ENCODE results near the gene CAMK1.

The CAMK1 gene

GRCh38 chr3:9727743-9728142 is 42.0 kb downstream of the CAMK1 start:
- no peak for TF ChIP-seq GATA3 (IDR thresholded peaks at IDR 0.05; ENCODE audit: low read depth, low read length)
- TF ChIP-seq GATA2 (IDR thresholded peaks at IDR 0.05; ENCODE audit: low read depth, low read length): no peak

DNA sequence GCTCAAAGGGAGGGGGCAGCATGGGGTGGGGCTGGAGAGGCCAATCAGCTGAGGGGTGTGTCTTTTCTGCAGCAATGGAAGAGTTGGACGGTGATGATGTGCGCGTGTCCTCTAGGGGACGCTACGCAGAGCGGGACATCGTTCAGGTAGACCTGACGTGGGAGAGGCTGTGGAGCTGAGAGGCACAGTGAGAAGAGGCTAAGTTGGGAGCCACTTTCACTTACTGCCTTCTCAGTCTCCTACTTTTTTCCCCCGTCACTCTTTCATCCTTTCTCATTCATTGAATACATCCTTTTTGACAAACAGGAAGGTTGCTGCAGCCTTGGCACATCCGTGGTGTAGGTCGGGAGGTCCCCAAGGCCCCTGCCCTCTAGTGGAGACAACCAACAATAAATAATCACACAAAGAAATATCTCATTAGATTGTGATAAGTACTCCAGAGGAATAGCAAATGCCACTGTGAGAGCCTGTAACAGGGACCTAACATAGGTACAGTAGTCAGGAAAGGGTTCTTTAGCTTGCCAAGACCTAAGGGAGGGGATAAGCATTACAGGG is 42.6 kb downstream of the CAMK1 start:
- TF ChIP-seq GATA2 (IDR thresholded peaks at IDR 0.05; ENCODE audit: low read depth, low read length) (no peak), GATA3 (IDR thresholded peaks at IDR 0.05; ENCODE audit: low read depth, low read length) (no peak)

DNA sequence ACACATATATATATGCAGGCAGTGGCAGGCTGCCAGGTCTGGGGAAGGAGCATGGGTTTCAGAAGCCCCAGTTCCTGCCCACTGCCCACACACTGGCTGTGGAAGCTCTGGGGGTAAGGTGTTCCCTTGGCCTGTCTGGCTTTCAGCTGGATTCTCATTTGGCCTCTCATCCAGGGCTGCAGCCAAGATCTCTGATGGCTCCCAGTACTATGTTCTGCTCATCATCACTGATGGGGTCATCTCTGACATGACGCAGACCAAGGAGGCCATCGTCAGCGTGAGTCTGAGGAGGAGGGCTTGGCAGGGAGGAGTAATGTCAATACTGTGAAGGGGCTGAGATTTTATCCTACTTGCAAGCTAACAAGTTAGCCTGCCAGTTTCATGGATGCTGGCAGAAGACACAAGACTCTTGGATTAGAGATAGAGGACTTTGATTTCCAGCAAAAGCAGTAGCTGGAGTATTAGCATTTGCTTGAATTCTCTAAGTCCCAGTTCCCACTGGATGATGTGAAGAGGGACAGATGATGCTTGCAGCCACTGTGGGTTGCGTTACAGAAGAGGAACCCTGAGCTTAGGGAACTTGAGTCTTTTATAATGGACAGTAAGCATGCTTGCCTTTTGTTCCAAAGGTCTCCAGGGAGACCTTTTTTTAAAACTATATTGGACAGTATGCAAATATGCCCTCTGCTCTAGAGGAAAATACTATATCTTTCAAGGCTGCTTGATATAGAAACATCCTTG is 43.8 kb downstream of the CAMK1 start:
- TF ChIP-seq GATA2 (IDR thresholded peaks at IDR 0.05; ENCODE audit: low read depth, low read length) (no peak), GATA3 (IDR thresholded peaks at IDR 0.05; ENCODE audit: low read depth, low read length) (no peak)

- TF ChIP-seq GATA3 (IDR thresholded peaks at IDR 0.05; ENCODE audit: low read depth, low read length): no peak
Measured at GRCh38 chr3:9721700-9722060, 48.1 kb downstream of the CAMK1 start.

DNA sequence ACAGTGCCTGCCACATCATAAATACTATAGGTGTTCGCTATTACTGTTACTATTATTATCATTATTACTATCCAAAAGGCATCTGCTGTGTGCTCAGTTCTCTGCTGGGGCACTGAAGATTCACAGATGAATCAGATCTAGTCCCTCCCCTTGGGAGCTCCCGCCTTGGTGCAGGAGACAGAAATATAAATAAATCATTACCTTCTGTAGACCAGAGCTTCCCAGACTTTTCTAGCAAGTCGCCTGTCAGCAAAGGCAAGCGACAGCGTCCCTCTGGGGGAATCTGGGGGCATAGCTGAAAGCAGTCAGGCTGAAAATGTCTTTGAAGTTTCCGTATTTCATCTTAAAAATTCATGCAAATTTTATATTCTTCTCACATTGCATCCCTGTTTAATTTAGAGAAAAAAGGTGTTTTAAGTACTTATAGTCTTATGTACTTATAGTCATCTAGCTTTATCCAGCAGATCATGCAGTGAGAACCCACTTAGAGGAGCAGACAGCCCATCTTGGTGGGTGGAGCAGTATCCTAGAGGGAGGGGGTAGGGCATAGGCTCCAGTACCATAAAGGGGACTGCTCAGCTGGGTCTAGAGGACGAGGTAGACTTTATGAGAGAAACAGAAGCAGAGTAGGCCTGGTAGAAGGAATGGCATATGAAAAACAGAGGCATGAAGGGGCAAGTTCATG is 48.6 kb downstream of the CAMK1 start:
- no peak for TF ChIP-seq GATA2 (IDR thresholded peaks at IDR 0.05; ENCODE audit: low read depth, low read length)
- no peak for TF ChIP-seq GATA3 (IDR thresholded peaks at IDR 0.05; ENCODE audit: low read depth, low read length)

DNA sequence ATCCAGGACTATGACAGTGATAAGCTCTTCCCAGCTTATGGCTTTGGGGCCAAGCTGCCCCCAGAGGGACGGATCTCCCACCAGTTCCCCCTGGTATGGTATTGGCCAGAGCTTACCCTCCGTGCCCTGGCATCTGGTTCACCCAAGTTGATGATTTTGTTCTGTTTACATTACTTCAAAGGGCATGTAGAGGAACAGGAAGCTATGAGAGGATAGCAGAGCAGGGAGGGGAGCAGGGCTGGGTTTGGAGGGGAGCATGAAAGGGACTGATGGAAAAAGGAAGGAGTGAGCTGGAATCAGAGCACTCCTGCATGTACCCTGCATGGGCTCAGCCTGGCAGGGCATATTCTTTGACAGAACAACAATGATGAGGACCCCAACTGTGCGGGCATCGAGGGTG is 51.6 kb downstream of the CAMK1 start:
- TF ChIP-seq GATA3 (IDR thresholded peaks at IDR 0.05; ENCODE audit: low read depth, low read length) (no peak), GATA2 (IDR thresholded peaks at IDR 0.05; ENCODE audit: low read depth, low read length) (no peak)

GRCh38 chr3:9717563-9717962 is 52.2 kb downstream of the CAMK1 start:
- TF ChIP-seq GATA3 (IDR thresholded peaks at IDR 0.05; ENCODE audit: low read depth, low read length) (no peak), GATA2 (IDR thresholded peaks at IDR 0.05; ENCODE audit: low read depth, low read length) (no peak)

DNA sequence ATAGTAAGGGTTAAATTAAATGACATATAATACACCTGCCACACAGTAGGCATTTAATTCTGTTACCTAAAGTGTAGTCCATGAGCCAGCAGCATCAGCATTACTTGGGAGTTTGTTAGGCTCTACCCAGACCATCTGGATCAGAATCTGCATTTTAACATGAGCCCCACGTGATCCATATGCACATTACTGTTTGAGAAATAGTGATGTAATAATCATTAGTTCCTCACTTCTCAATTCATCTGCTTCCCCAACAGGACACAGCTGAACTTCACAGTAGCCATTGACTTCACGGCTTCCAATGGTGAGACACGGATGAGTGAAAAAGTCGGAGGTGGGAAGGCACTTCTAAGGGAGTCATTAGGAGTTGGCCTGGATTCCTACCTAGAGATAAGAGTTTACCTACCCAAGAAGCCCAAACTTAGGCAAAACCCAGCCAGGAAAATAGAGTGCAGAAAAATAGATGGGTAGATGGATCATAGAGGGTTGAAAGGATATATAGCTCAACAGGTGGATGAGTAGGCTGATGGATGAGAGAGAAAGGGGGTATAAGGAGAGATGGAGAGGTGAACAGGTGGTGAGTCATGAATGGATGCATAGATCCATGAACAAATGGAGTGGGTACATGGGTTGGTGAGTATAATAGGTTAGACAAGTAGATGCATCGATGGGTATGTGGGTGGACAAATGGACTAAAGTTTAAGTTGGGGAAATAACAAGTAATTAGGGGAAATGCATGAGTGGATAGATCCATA is 52.8 kb downstream of the CAMK1 start:
- no peak for TF ChIP-seq GATA2 (IDR thresholded peaks at IDR 0.05; ENCODE audit: low read depth, low read length)
- no peak for TF ChIP-seq GATA3 (IDR thresholded peaks at IDR 0.05; ENCODE audit: low read depth, low read length)

- TF ChIP-seq GATA2 (IDR thresholded peaks at IDR 0.05; ENCODE audit: low read depth, low read length) (no peak), GATA3 (IDR thresholded peaks at IDR 0.05; ENCODE audit: low read depth, low read length) (no peak)
Measured at GRCh38 chr3:9715764-9716437, 53.8 kb downstream of the CAMK1 start.

DNA sequence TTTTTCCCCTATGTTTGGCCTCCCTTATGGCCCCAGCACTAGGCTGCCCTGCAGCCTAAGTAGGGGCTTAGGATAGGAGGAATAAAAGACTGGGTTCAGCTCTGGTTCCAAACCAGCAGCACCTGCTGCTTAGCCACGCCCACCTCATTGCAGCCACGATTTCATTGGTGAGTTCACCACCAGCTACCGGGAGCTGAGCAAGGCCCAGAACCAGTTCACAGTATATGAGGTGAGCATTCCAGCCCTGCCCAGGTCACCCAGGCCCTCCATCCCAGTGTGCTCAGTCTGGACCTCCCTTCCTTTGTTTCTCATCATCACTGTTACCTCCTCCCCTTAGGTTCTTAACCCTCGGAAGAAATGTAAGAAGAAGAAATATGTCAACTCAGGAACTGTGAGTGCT is 54.6 kb downstream of the CAMK1 start:
- TF ChIP-seq GATA2 (IDR thresholded peaks at IDR 0.05; ENCODE audit: low read depth, low read length) (no peak), GATA3 (IDR thresholded peaks at IDR 0.05; ENCODE audit: low read depth, low read length) (no peak)

GRCh38 chr3:9713142-9713541 is 56.6 kb downstream of the CAMK1 start:
- TF ChIP-seq GATA3 (IDR thresholded peaks at IDR 0.05; ENCODE audit: low read depth, low read length): no peak
- no peak for TF ChIP-seq GATA2 (IDR thresholded peaks at IDR 0.05; ENCODE audit: low read depth, low read length)

DNA sequence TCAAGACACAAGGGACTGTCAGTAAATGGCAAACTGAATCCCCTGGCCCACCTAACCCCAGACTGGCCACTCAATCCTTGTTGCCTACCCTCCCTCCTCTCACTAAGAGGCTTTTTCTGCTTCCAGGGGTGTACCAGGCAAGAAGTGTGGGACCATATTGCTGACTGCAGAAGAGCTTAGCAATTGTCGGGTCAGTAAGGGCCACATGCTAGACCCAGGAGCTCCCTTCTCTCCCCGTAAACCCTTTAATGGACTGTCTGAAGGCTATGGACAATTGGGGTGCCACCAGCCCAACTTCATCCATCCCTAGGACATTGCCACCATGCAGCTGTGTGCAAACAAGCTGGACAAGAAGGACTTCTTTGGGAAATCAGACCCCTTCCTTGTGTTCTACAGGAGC is 57.3 kb downstream of the CAMK1 start:
- TF ChIP-seq GATA2 (IDR thresholded peaks at IDR 0.05; ENCODE audit: low read depth, low read length) (no peak), GATA3 (IDR thresholded peaks at IDR 0.05; ENCODE audit: low read depth, low read length) (no peak)

- TF ChIP-seq GATA2 (IDR thresholded peaks at IDR 0.05; ENCODE audit: low read depth, low read length) (no peak), GATA3 (IDR thresholded peaks at IDR 0.05; ENCODE audit: low read depth, low read length) (no peak)
Measured at GRCh38 chr3:9710174-9710739, 59.5 kb downstream of the CAMK1 start.
